Astrocyte (in vitro differentiated cells and primary cell): ENCODE data around the gene FHIT.

Source experiments
- CTCF ChIP-seq: IDR thresholded peaks from 2 replicates; pipeline ENCODE4 v1.5.1; 2011; ENCODE audit warnings: low read depth, mild to moderate bottlenecking, inconsistent platforms, low read length, moderate library complexity; ENCODE audit not compliant: insufficient read depth
- EZH2 ChIP-seq: IDR thresholded peaks from 2 replicates; pipeline ENCODE4 v1.6.1; 2012; ENCODE audit warnings: mild to moderate bottlenecking, low read length, inconsistent platforms; ENCODE audit not compliant: insufficient read depth

GRCh38 chr3:60070366-60070765, 1180.9 kb downstream of the FHIT start:
- TF ChIP-seq CTCF, result no peak
- no peak for TF ChIP-seq EZH2
